Gastroesophageal sphincter (tissue), 4 donors: ENCODE results near the gene MLN. TPM values are rescaled to one million over a fixed set of nuclear protein-coding genes. Genes with fewer than 3 reads are reported as not detected.

Experiments used
- ATAC-seq: fragments of 150-250 bp; one replicate; pipeline ENCODE4 v1.9.1; 2016; ENCODE audit warnings: mild to moderate bottlenecking, moderate library complexity
- H3K27ac ChIP-seq, 4 donors: fragments of 200-600 bp; sonication (generic) in 3 of 4; 1 replicate in 3 of 4; 2 replicates in 1 of 4; pipeline ENCODE4 v1.5.1; 2016 to 2019
- H3K27me3 ChIP-seq: fragments of 200-600 bp; sonication (generic); one replicate; pipeline ENCODE4 v1.5.1; 2019
- H3K36me3 ChIP-seq, 2 donors: fragments of 200-600 bp; sonication (generic); one replicate each; pipeline ENCODE4 v1.5.1; 2019; ENCODE audit warnings: control low read depth in 1 of 2
- H3K4me1 ChIP-seq, 3 donors: fragments of 200-600 bp; sonication (generic); 1 replicate in 2 of 3; 2 replicates in 1 of 3; pipeline ENCODE4 v1.5.1; 2016 to 2019; ENCODE audit warnings: control low read depth in 2 of 3
- H3K4me3 ChIP-seq, 2 donors: fragments of 200-600 bp; sonication (generic); one replicate each; pipeline ENCODE4 v1.5.1; 2019; ENCODE audit warnings: mild to moderate bottlenecking in 1 of 2, moderate library complexity in 1 of 2
- H3K9me3 ChIP-seq, 3 donors: fragments of 200-600 bp; sonication (generic); one replicate each; pipeline ENCODE4 v1.5.1; 2017 to 2019; ENCODE audit warnings: control low read depth in 2 of 3
- CTCF ChIP-seq, 4 experiments: fragments of 200-600 bp in 2 of 4; fragments of 450-650 bp in 2 of 4; sonication (generic) in 1 of 4; IDR thresholded peaks; one replicate each; pipeline ENCODE4 v1.5.1; 2017 to 2019; ENCODE audit warnings: antibody characterized with exemption in 4 of 4, mild to moderate bottlenecking in 2 of 4, moderate library complexity in 2 of 4
- EP300 ChIP-seq: sonication (generic); formaldehyde crosslinking; IDR thresholded peaks from one replicate; pipeline ENCODE4 v1.6.1; 2017; ENCODE audit warnings: antibody characterized with exemption, mild to moderate bottlenecking
- POLR2A ChIP-seq, 2 donors: fragments of 450-650 bp; IDR thresholded peaks; one replicate each; pipeline ENCODE4 v1.6.1; 2017; ENCODE audit warnings: antibody characterized with exemption in 2 of 2, mild to moderate bottlenecking in 2 of 2, moderate library complexity in 1 of 2
- POLR2AphosphoS5 ChIP-seq: sonication (generic); formaldehyde crosslinking; IDR thresholded peaks from one replicate; pipeline ENCODE4 v1.6.1; 2017; ENCODE audit warnings: antibody characterized with exemption
- WGBS, 2 donors: methylation state at CpG; one replicate each; pipeline ENCODE4 v1.1.5; 2018; ENCODE audit warnings: low coverage in 1 of 2; 5-methylcytosine and 5-hydroxymethylcytosine counted together
- total RNA-seq, 4 donors: library from RNA; depleted of rRNA; stranded (reverse); fragments of >200 nt; gene quantifications; one replicate each; pipeline ENCODE4 v1.1.0, GENCODE V29; 2016

The MLN gene
- total RNA-seq, 4 donors from 2014 or later, result not detected

- ATAC-seq, result no peak
- TF ChIP-seq CTCF (IDR thresholded peaks at IDR 0.05) (no peak), POLR2A (IDR thresholded peaks at IDR 0.05) (no peak), POLR2AphosphoS5 (no peak), EP300 (no peak)
- H3K4me1 ChIP-seq, result peaks cover 0 to 19% (median 0%) of the 10 kb centered on the region in 3 donors
- peaks cover 31% of the 10 kb centered on the region for H3K27me3 ChIP-seq
- H3K4me3 ChIP-seq, result no peak overlapping the region
- no peak overlapping the region for H3K27ac ChIP-seq
- WGBS, 2 donors, result 100% methylated on average over 1 of the region's 5 CpGs; no CpG with 5 or more reads in 1 of the 2 donors
- no peaks in the 10 kb centered on the region for H3K36me3 ChIP-seq
- no peaks in the 10 kb centered on the region for H3K9me3 ChIP-seq
Measured at GRCh38 chr6:33747823-33748222, 56.0 kb downstream of the MLN start.

GRCh38 chr6:33746651-33747100, 57.1 kb downstream of the MLN start, which contains the start of gene IP6K3:
TSS of gene IP6K3 (minus strand) at chr6:33746905. CDS start at chr6:33735476, 11,429 bp downstream.
- peaks cover 38% of the 10 kb centered on the region for H3K27me3 ChIP-seq
- no peak for TF ChIP-seq CTCF (IDR thresholded peaks at IDR 0.05)
- peak; percentile 77 for TF ChIP-seq POLR2AphosphoS5
- TF ChIP-seq EP300, result no peak
- TF ChIP-seq POLR2A (IDR thresholded peaks at IDR 0.05), result peak; percentile 10 to 24
- ATAC-seq, result no peak
- H3K4me3 ChIP-seq, result peak within 1 kb of the TSS in 1 of 2 donors; percentile 41
- no peaks in the 10 kb centered on the region for H3K9me3 ChIP-seq
- WGBS, 2 donors, result 60% methylated on average over 1 of the region's 10 CpGs; no CpG with 5 or more reads in 1 of the 2 donors
- H3K4me1 ChIP-seq, result peaks cover 0 to 19% (median 0%) of the 10 kb centered on the region in 3 donors
- peak within 1 kb of the TSS in 3 of 4 donors; percentile 53 to 68 (median 66) for H3K27ac ChIP-seq
- no peaks in the 10 kb centered on the region for H3K36me3 ChIP-seq

- H3K27ac ChIP-seq, result peak overlapping the region in 3 of 4 donors; percentile 53 to 68 (median 66)
- WGBS, 2 donors, result 0 to 17% methylated on average over 1 to 2 of the region's 14 CpGs
Measured at GRCh38 chr6:33746036-33746600, 57.7 kb downstream of the MLN start.

GRCh38 chr6:33745548-33745947, 58.3 kb downstream of the MLN start:
- no peaks in the 10 kb centered on the region for H3K9me3 ChIP-seq
- peak overlapping the region in 1 of 2 donors; percentile 41 for H3K4me3 ChIP-seq
- 79 to 83% methylated on average over 6 to 7 of the region's 7 CpGs for WGBS, 2 donors
- TF ChIP-seq EP300, result no peak
- no peak for TF ChIP-seq POLR2AphosphoS5
- no peak for TF ChIP-seq CTCF (IDR thresholded peaks at IDR 0.05)
- no peak for TF ChIP-seq POLR2A (IDR thresholded peaks at IDR 0.05)
- H3K4me1 ChIP-seq, result peaks cover 0 to 19% (median 0%) of the 10 kb centered on the region in 3 donors
- peaks cover 42% of the 10 kb centered on the region for H3K27me3 ChIP-seq
- no peaks in the 10 kb centered on the region for H3K36me3 ChIP-seq
- ATAC-seq, result no peak
- H3K27ac ChIP-seq, result peak overlapping the region in 3 of 4 donors; percentile 51 to 68 (median 53)

More at GRCh38 chr6:33746036-33746600, 57.7 kb downstream of the MLN start:
- peak; percentile 77 for TF ChIP-seq POLR2AphosphoS5
- TF ChIP-seq CTCF (IDR thresholded peaks at IDR 0.05), result no peak
- TF ChIP-seq EP300, result no peak
- no peak for TF ChIP-seq POLR2A (IDR thresholded peaks at IDR 0.05)
- Histone ChIP-seq H3K4me3 (peak overlapping the region in 1 of 2 donors; percentile 41), H3K9me3 (no peaks in the 10 kb centered on the region), H3K36me3 (no peaks in the 10 kb centered on the region), H3K27me3 (peaks cover 39% of the 10 kb centered on the region), H3K4me1 (peaks cover 0 to 19% (median 0%) of the 10 kb centered on the region in 3 donors)
- peak; percentile 15 for ATAC-seq
